GM04503 (cell line): ENCODE measurements around the gene IFI27L1.

Experiments
- DNase-seq: peaks from one replicate; pipeline ENCODE4 v3.0.0-alpha.2; 2012; ENCODE audit warnings: low read depth

Gene IFI27L1, protein sequence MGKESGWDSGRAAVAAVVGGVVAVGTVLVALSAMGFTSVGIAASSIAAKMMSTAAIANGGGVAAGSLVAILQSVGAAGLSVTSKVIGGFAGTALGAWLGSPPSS

DNA sequence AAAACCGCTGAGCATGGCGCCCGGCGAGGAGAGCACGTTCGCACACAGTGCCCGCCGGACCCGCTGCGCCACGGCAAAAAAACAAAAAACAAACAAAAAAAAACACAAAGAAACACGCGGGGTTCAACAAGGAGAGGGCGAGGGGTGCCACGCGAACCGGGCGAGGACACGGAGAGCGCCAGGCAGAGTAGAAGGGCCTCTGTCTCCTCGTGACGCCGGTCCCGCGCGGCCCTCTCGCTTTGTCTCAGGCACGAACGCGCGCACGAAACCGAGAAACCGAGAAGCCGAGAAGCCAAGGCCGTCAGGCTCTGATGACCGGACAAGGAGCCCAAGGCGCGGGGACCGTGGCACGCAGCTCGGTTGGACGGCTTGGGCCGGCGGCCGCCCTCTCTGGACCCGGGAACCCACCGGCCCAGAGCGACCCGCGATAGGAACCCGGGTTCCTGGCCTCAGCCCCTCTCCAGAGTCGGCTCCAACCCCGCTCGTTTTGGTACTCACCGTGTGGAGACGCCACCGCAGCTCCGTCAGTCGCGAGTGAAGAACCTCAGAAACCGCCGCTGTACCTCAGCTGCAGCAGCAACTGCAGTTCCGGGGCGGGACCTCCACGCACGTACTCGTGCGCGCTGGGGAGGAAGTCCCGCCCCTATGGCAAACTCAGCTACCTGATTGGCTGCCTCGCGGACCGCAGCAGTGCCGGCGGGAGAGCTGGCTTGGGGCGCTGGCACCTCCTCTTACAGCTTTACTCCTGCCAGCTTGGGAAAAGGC, at the start of gene IFI27L1, which contains the start of gene DDX24:
Gene IFI27L1, plus strand, starts transcription at position 690 of the 765 bp plus-strand sequence. CDS start 15,628 bp downstream, outside the sequence.
Gene DDX24, minus strand, starts transcription at position 582 of the 765 bp plus-strand sequence. CDS start 1,460 bp downstream, outside the sequence.
- peak; percentile 72 for DNase-seq

DNA sequence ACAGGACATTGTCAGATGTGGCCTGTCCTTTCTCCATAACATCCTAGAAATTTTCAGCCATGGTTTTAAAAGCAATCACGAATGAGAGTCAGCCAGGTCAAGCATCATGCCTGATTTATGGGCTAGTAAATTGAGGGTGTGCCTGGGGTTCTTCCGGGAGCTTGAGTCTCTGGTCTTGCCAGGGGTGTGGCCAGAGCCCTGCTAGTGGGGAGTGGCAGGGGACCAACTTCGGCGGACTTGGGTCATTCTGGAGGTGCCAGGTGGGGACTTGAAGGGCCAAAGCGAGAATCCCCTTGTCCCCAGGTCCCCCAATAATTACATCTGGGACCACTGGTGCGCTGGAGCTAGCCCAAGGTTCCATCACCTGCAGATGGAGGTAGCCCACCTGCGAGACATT, 49.2 kb upstream of the IFI27L1 start:
- no peak for DNase-seq

DNA sequence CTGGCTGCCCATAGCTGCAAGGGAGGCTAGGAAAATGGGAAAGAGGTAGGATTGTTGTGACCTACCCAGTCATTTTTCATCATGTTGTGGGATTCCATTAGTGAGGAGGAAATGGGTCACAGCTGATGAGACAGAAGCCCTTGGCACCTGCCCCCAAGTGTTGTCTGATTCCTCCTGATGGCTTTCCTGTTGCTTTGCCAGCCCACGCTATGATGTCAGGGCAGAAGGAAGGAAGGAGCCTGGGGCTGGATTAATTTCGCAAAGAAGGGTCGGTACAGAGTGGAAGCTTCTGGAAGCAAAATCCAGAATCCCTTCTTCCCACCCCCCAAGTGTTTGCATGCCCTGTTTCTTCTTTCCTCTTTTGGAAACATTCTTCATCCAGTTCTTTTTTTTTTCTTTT, 46.2 kb upstream of the IFI27L1 start:
- no peak for DNase-seq

DNA sequence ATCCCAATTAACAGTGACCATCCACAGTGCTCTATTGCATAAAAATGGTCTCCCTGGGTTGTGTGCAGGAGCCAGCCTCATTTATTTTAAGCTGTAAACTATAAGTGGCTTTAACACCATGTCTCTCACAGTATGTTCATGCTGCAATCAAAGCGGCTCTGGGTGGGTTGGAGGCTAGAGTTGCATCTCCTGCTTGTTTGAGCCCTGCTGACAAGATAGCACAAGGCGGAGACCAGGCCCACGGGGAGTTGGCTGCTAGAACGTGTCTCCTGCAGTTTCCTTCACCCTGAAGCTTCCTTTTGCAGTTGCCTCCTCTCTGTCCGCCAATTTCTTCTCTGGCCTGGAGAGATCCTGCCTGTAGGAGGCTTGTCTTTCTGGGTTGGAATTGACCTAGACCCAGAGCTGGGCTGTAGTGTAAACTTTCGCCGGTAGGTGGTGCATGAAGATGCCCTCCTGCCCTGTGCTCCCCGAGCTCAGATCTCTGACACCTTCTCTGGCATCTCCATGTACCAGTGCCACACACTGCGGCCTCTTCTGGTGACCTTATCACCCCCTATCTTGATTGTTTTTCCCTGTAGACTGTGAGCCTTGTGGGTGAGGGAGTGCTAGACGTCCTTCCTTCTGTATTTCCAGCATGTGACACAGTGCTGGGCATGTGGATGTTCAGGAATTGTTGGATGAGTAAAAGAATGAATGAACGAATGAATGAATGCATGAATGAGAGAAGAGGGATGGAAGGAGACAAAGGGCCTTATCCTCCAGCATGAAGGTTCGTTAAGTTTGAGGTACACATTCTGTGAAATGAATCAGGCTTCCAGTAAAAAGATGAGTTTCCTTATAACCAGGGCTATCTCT, 44.6 kb upstream of the IFI27L1 start:
- DNase-seq = no peak

DNA sequence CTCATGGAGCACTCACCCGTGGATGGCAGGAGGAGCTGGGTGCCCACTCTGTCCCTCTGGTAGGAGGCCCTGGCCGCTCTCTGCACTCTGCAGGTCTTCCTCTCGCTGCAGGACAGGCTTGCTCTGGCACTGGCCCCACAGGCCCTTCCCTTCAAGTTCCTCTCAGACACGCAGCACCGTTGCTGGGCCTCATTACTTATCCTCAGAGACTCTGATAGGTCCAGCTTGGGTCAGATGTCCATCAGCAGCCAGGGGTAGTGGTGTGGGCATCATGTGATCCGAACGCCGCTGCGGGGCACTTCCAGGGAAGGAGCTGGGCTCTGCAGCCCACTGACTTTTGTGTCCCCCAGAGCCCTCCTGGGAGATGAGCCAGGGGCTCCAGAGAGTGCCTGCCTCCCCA, 43.2 kb upstream of the IFI27L1 start:
- no peak for DNase-seq

DNA sequence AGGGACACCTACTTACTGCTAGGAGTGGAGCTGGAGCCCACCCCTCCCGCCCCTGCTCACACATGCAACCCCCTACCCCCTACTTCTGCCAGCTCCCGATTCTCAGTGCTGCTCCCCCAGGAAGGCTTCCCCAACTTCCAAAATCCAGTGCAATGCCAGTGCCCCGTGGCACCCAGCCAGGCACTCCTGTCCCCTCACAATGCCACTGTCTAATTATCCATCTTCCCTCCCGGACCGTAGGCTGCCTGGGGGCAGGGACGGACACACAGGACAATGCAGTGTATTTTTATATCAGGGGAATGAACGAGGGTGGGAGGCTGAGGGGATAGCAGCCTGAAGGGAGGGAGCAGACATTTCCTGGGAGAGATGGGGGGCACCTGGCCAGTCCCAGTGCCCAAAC, 42.6 kb upstream of the IFI27L1 start:
- DNase-seq = no peak

DNA sequence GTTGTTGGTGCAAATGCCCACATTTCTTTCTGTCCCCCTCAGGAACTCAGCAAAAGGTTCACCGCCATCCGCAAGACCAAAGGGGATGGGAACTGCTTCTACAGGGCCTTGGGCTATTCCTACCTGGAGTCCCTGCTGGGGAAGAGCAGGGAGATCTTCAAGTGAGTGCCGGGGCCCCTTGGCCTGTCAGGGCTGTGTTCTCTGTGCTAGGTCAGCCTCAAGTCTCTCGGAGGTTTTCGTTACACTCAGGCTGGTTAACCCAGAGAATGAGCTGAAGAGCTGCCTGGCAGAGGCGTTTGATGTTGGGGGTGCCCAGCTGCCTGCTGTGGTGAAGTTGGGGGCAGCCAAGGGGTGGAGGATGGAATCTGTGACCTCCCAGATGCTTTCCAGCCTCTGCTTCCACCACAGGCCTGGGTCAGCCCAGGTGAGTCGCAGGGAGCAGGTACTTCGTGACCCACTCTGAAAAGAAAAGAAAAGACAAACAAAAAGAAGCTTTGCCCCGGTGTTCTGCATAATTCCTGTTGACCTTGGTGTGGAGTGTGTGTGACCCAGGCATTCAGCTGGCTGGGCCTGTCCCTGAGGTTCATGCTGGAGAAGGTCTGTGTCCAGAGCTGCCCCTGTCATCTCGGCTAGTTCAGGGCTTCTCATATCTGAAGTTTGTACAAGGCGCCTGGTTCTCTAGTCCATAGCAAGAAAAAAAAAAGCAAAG, 42.0 kb upstream of the IFI27L1 start:
- no peak for DNase-seq

DNA sequence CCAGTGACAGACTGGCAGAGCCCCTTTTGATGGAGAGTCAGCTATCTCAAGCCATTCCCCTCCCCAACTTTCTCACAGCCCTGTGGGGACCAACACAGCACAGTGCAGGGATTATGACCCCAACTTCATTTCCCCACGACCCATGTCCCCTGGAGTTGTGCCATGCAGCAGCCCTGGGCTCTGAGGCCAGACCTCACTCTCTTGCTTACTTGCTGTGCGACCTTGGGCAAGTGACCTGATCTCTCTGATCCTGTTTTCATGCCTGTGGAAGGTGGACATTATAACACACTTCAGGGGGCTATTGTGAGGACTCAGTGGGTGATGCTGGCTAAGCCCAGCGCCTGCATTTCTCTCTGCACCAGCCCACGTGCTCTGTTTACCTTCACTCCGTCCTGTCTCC, 40.9 kb upstream of the IFI27L1 start:
- DNase-seq = no peak

DNA sequence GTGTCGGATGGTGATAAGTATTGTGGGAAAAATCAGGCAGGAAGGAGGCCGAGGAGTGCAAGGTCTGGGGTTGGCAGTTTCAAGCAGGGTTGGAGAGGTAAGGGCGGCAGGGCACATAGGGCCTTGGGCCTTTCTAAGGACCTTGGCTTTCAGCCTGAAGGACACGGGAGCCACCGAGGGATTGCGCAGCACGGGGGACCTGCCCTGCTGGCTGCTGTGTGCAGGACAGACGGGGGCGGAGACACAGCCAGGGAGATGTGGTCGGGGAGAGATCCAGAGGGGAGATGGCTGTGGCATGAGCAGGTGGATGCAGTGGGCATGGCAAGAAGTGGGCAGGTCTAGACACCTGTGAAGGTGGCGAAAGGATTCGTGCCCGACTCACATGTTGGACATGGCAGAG, 40.3 kb upstream of the IFI27L1 start:
- no peak for DNase-seq

DNA sequence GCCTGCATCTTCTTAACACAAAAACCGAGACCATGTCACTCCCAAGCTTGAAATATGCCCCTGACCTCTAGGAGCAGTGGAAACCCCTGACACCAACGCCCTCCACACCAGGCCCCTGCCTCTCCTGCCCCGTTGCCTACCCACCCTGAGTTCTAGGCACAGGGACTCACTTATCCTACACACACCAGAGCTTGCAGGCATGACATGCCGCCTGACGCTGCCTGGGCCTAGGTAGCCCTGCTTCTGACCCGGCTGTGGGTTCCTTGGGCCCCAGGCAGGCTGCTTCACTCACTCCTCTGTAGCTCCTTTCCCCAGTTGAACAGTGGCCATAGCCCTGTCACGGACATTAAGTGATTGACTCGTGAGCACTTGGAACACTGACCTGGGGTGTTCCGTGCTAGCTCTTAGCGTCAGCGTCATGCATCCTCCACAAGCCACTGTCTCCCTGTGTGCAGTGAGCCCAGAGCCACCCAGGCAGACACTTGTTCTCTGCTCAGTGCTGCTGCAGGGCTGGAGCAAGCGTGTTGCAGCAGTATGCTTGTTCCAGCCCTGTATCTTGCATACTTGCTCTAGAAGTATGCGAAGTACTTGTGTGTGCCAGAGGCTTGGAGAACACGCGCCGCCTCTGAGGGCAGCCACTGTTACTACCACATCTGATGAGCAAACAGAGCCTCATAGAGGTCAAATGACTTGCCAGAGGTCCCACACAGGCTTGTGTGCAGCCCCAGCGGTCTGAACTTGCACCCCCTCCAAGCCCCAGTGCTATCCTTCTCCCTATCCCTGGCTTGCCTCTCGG, 39.4 kb upstream of the IFI27L1 start:
- DNase-seq = peak; percentile 14

DNA sequence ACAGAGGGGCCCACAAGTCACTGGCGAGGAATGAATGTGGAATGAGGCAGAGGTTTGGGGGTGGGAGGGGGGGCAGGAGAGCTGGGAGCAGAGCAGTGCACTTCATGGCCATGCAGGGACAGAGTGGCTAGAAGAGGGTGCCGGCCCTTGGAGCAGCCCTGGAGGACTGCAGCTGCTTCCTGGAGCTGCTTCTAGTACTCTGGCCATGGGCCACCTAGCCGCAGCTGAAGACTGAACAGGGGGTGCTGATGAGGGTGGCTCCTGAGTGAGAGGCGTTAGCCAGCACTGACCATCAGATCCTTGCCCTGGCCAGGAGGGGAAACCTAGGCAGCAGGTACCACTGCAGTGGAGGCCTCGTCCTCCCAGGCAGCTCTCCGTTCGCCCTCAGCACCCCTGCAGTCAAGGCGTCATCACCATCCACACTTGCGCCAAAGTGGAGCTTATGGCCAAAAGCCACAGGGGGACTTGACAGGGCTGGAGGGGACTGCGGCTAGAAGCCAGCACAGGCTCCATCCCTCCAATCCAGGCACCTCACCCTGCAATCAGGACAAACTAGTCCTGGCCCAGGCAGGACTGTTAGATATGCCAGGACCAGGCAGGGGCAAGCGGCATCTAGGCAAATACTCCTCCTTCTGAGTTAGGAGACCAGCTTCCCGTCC, 38.5 kb upstream of the IFI27L1 start:
- no peak for DNase-seq

DNA sequence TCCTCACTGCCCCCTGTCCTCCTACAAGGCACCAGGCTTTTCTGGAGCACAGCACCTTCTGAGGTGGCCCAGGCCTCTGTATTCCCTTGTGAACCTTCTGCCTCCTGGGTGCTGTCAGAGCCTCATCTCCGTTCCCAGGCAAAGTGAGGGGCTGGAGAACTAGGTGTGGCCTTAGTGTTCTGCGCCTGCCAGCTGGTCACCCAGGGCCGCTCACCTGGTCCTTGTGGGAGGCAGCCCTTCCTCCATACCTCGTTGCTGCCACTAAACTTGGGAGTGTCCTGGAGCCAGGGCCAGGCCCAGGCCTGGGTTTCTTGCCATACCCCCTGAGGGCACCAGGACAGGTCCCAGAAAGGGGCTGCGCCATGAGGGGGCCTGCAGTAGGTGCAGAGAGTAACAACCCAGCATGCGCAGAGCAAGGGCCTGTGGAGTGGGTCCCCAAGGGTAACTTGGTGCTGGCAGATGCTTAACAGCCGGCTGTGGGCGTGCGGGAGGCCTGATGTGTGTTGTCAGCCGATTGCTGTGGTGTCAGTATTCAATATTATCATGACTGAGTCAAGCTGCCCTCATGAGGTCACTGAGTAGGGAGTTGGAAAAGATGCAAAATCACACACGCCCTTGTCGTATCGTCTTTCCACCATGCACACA, 37.9 kb upstream of the IFI27L1 start:
- DNase-seq = no peak

DNA sequence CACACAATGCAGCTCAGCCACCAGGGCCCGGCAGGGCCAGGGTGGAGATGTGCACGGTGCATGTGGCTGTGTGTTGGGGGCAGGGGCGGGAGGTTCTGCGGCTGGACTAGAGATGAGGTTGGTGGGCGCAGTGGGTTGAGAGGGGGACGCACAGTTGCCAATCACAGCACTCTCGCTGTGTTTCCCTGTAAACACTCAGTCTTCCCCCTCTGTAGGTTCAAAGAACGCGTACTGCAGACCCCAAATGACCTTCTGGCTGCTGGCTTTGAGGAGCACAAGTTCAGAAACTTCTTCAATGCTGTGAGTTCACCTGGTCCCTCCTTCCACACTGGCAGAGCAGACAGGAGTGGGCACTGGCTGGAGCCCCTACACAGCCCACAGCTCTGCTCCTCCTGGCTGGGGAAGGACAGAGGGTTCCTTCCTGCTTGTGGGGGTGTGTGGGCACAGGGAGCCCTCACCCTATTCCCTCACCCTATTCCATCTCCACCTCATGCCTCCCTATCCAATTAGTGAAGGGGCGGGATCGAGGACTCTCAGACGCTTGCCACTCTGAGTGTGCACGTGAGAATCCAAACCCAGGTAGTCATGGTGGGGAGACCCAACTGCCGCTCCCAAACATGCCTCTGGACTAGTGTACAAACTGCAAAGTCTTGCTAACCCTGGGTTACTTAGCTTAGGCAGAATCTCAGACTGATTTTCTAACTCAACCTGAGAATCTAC, 37.2 kb upstream of the IFI27L1 start:
- no peak for DNase-seq

DNA sequence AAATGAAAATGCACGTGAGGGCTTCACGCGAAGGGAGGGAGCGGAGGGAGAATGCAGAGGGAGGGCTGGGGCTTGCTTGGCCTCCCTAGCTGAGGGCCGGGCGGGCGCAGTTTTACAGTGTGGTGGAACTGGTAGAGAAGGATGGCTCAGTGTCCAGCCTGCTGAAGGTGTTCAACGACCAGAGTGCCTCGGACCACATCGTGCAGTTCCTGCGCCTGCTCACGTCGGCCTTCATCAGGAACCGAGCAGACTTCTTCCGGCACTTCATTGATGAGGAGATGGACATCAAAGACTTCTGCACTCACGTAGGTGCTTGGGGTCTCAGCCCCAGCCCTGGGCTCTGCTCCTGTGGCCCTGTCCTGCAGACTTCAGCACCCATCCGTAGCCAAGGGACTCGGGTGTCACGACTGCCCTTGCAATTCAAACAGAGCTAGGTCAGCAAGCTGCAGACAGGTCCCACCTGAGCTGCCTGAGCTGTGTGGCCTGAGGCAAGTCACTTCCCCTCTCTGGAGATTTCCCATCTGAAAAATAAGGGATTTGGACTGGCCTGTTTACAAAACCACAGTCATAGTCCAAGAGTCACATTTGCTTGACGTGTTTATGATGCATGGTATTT, 36.5 kb upstream of the IFI27L1 start:
- DNase-seq = no peak

DNA sequence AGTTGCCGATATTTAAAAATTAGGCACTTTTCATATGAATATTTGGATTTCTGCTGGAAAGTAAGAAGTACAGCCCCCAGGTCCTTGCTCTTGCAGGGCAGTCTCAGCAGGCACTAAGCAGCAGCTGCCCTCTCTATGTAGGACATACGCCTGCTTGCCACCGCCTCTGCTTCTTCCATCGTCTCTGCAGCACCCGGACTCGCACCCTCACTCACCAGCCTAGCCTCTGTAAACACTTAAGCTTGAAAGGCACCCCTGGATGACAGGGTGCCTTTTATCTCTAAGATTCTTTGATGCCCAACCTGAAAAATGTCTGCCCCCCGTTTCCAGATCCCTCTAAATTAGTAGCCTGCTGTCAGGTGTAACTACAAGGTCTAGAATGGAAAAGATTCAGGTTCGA, 36.0 kb upstream of the IFI27L1 start:
- DNase-seq = no peak

DNA sequence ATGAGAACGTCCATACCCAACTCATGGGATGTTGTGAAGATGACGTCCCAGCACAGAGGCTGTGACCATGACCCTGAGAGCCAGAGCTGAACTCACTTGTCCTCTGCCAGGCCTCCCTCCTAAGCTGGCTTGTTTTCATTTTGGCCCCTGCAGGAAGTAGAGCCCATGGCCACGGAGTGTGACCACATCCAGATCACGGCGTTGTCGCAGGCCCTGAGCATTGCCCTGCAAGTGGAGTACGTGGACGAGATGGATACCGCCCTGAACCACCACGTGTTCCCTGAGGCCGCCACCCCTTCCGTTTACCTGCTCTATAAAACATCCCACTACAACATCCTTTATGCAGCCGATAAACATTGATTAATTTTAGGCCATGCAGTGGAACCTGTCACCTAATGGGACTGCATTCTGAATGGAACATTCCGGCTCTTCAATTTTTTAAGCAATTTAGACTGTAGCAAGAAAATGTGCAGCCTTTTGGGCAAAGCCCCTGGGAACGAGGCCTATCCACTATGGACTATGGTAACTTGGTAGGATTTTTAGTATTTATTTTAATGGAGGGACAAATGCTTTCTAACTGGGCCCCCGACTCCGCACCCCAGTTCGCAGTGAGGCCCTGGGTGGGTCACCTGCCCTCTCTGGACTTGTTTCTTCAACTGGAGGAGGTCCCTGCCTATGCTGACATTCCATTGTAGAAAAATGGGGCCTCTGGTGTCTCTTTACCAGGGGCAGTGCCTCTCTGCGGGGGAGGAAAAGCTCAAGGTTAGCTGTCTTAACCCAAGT, 35.4 kb upstream of the IFI27L1 start:
- no peak for DNase-seq

DNA sequence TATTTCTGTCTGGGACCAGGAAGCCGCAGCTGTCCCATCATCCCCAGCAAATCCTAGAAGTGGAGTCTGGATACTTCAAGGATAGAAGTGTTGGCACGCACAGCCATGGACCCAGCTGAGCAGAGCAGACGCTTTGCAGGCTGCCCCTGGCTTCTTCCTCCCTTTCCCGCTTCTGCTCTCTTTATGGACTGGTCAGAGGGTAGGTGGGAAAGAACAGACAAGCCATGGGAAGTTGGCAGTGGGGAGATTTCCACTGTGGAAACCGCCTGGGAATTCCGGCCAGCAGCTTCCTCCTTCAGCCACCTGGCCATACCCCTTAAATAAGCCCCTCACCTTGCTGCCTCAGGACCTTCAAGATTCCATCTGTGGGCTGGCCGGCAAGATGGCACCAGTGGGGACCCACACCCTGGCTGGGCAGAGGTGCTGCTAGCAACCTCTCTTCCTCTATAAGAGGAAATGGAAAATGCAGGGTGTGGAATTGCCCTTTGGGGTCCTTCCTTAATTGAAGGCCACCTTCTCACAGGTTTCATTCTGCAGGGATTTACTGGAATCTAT, 34.3 kb upstream of the IFI27L1 start:
- no peak for DNase-seq

DNA sequence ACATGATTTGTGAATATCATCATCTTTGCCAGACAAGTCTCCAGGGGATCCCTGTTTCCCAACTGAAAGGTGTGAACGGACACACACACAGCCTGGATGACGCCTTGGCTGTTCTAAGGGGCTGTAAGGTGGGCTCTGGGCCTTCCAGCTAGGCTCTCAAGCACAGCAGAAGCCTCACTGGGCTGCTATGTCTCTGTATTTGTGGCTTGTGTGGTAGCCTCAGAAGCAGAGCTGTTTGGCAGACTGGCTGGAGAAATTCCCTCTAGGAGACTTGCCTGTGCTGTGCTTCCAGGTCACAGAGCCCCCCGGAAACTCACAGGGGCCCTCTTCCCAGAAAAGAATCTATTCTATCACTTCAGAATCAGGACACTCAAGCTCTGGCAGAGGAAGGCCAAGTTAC, 33.5 kb upstream of the IFI27L1 start:
- DNase-seq = no peak
